ENCODE measurements around the gene TNNI3. TPM values are rescaled to one million over a fixed set of nuclear protein-coding genes. Genes with fewer than 3 reads are reported as not detected.

TNNI3 gene
- total RNA-seq, 1 experiment from 2014 or later: 14.6 TPM

Small RNA genes lying within 50 kb of the gene (microRNA-seq; reads per million reads assigned to microRNA genes)
- gene MIR7975 (ENCODE audit: unreplicated experiment): not detected

Other genes with a start within 250 kb of the TNNI3 start
- gene NLRP7, start 210.2 kb downstream of the TNNI3 start, total RNA-seq (2021; ENCODE audit: unreplicated experiment): not detected
- 0.18 TPM for gene NLRP2, start 191.4 kb downstream of the TNNI3 start, total RNA-seq (2021; ENCODE audit: unreplicated experiment)
- gene GP6, start 119.5 kb downstream of the TNNI3 start, total RNA-seq (2021; ENCODE audit: unreplicated experiment): 1.2 TPM
- 37.8 TPM for gene RDH13, start 94.6 kb downstream of the TNNI3 start, total RNA-seq (2021; ENCODE audit: unreplicated experiment)
- 11.0 TPM for gene EPS8L1, start 81.9 kb downstream of the TNNI3 start, total RNA-seq (2021; ENCODE audit: unreplicated experiment)
- gene PPP1R12C, start 40.1 kb downstream of the TNNI3 start, total RNA-seq (2021; ENCODE audit: unreplicated experiment): 158 TPM
- gene TNNT1, start 8.5 kb downstream of the TNNI3 start, total RNA-seq (2021; ENCODE audit: unreplicated experiment): 116 TPM
- gene DNAAF3, start 8.9 kb upstream of the TNNI3 start, total RNA-seq (2021; ENCODE audit: unreplicated experiment): 12.4 TPM
- gene SYT5, start 22.6 kb upstream of the TNNI3 start, total RNA-seq (2021; ENCODE audit: unreplicated experiment): 3.2 TPM
- 42.8 TPM for gene PTPRH, start 51.8 kb upstream of the TNNI3 start, total RNA-seq (2021; ENCODE audit: unreplicated experiment)
- gene TMEM86B, start 71.0 kb upstream of the TNNI3 start, total RNA-seq (2021; ENCODE audit: unreplicated experiment): 14.2 TPM
- gene PPP6R1, start 101.3 kb upstream of the TNNI3 start, total RNA-seq (2021; ENCODE audit: unreplicated experiment): 172 TPM
- 84.2 TPM for gene HSPBP1, start 122.4 kb upstream of the TNNI3 start, total RNA-seq (2021; ENCODE audit: unreplicated experiment)
- 7.9 TPM for gene BRSK1, start 126.3 kb upstream of the TNNI3 start, total RNA-seq (2021; ENCODE audit: unreplicated experiment)
- gene TMEM150B, start 167.6 kb upstream of the TNNI3 start, total RNA-seq (2021; ENCODE audit: unreplicated experiment): not detected
- gene KMT5C, start 182.1 kb upstream of the TNNI3 start, total RNA-seq (2021; ENCODE audit: unreplicated experiment): 30.6 TPM
- 5.6 TPM for gene COX6B2, start 197.0 kb upstream of the TNNI3 start, total RNA-seq (2021; ENCODE audit: unreplicated experiment)
- gene GARIN5B, start 205.5 kb upstream of the TNNI3 start, total RNA-seq (2021; ENCODE audit: unreplicated experiment): not detected
- gene IL11, start 212.7 kb upstream of the TNNI3 start, total RNA-seq (2021; ENCODE audit: unreplicated experiment): 4.4 TPM
- 0.74 TPM for gene TMEM190, start 219.1 kb upstream of the TNNI3 start, total RNA-seq (2021; ENCODE audit: unreplicated experiment)
- 7.4 TPM for gene TMEM238, start 226.6 kb upstream of the TNNI3 start, total RNA-seq (2021; ENCODE audit: unreplicated experiment)
- 2,154 TPM for gene RPL28, start 228.2 kb upstream of the TNNI3 start, total RNA-seq (2021; ENCODE audit: unreplicated experiment)

Measured in Panc1 (cell line).